Testis (tissue), 2 donors: ENCODE measurements around the gene ARRDC5.
"Not testable (repeated sequence)": the region's sequence is repeated elsewhere in the genome, so short reads cannot be mapped to it uniquely, and the experiment has no call there.

Source experiments
- POLR2A ChIP-seq: fragments of 450-650 bp; IDR thresholded peaks from one replicate; pipeline ENCODE4 v1.6.1; 2017; ENCODE audit warnings: antibody characterized with exemption, mild to moderate bottlenecking, moderate library complexity
- TF ChIP-seq, protein P1 (sequence below), 3 experiments: fragments of 450-650 bp in 2 of 3; fragments of 200-600 bp in 1 of 3; sonication (generic) in 1 of 3; IDR thresholded peaks; one replicate each; pipeline ENCODE4 v1.5.1; 2016 to 2019; ENCODE audit warnings: antibody characterized with exemption in 3 of 3, mild to moderate bottlenecking in 2 of 3, moderate library complexity in 1 of 3

- TF ChIP-seq, protein P1, sequence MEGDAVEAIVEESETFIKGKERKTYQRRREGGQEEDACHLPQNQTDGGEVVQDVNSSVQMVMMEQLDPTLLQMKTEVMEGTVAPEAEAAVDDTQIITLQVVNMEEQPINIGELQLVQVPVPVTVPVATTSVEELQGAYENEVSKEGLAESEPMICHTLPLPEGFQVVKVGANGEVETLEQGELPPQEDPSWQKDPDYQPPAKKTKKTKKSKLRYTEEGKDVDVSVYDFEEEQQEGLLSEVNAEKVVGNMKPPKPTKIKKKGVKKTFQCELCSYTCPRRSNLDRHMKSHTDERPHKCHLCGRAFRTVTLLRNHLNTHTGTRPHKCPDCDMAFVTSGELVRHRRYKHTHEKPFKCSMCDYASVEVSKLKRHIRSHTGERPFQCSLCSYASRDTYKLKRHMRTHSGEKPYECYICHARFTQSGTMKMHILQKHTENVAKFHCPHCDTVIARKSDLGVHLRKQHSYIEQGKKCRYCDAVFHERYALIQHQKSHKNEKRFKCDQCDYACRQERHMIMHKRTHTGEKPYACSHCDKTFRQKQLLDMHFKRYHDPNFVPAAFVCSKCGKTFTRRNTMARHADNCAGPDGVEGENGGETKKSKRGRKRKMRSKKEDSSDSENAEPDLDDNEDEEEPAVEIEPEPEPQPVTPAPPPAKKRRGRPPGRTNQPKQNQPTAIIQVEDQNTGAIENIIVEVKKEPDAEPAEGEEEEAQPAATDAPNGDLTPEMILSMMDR (IDR thresholded peaks at IDR 0.05) = not testable (repeated sequence)
- TF ChIP-seq POLR2A = not testable (repeated sequence)
Observed at GRCh38 chr19:4950650-4951049, 48.0 kb upstream of the ARRDC5 start.
